ENCODE results near the gene TRPC1. TPM values are rescaled to one million over a fixed set of nuclear protein-coding genes. Genes with fewer than 3 reads are reported as not detected.

The TRPC1 gene
- total RNA-seq, 1 experiment from 2014 or later: 18.6 TPM

DNA sequence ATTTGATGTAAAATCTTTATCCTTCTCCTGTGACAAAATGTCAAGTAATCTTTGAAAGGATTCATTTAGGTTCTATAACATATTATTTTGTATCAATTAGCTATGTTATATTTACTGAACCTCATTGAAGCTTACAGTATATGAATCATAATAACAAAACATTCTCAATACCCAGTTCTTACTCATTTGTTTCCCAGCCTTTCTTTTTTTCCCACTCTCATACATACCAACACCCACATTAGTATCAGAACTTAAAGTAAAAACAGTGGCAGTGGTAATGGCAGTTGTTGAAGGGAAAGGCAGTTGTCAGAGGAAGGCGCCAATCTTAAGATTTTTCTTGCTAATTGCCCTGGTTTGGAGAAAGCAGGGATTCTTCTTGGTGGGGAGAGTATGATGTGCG is 33.2 kb upstream of the TRPC1 start:
- H3K27me3 Mint-ChIP-seq (ENCODE audit: low read depth): no peaks in the 10 kb centered on the region
- Histone ChIP-seq H4K5ac (ENCODE audit: insufficient read length, low read depth, low read length) (no peak overlapping the region), H3K4ac (ENCODE audit: low read depth, low read length) (no peak overlapping the region), H3K27ac (ENCODE audit: insufficient read length, low read depth, low read length) (no peak overlapping the region), H3K14ac (ENCODE audit: insufficient read depth, low read length) (no peak overlapping the region), H3K56ac (ENCODE audit: insufficient read length, low read depth, low read length) (no peak overlapping the region), H2BK12ac (ENCODE audit: insufficient read length, low read depth, low read length) (no peak overlapping the region), H4K8ac (replicated peaks; ENCODE audit: insufficient read length, low read depth, low read length) (no peak overlapping the region), H2BK15ac (ENCODE audit: low read depth, low read length) (no peak overlapping the region), H2BK20ac (ENCODE audit: low read depth, low read length, poor library complexity, severe bottlenecking) (no peak overlapping the region), H4K91ac (ENCODE audit: insufficient read length, low read depth, low read length) (no peak overlapping the region), H3K23ac (ENCODE audit: insufficient read length, low read depth, low read length) (no peak overlapping the region), H2AFZ (ENCODE audit: low read length) (no peak overlapping the region), H2BK120ac (ENCODE audit: low read depth, low read length, poor library complexity, severe bottlenecking) (no peak overlapping the region), H2BK5ac (ENCODE audit: insufficient read length, low read length) (no peak overlapping the region), H3K9me3 (ENCODE audit: control insufficient read depth, low read depth, low read length) (no peaks in the 10 kb centered on the region), H3K4me2 (ENCODE audit: insufficient read depth, insufficient read length, low read length) (no peak overlapping the region), H3T11ph (ENCODE audit: low read length) (no peak overlapping the region), H2AK5ac (ENCODE audit: insufficient read length, low read length) (no peak overlapping the region), H3K27me3 (ENCODE audit: insufficient read depth, low read length) (no peaks in the 10 kb centered on the region), H3K79me2 (ENCODE audit: insufficient read depth, low read length) (no peaks in the 10 kb centered on the region), H3K18ac (ENCODE audit: insufficient read length, low read depth, low read length) (no peak overlapping the region), H4K20me1 (ENCODE audit: control insufficient read depth, insufficient read depth, insufficient read length) (no peaks in the 10 kb centered on the region), H3K9ac (ENCODE audit: extremely low read depth, insufficient read length, low read length) (no peak overlapping the region), H3K23me2 (ENCODE audit: insufficient read length, low read depth, low read length, poor library complexity, severe bottlenecking) (no peaks in the 10 kb centered on the region), H3K4me1 (ENCODE audit: insufficient read depth, low read length) (no peaks in the 10 kb centered on the region), H3K79me1 (ENCODE audit: insufficient read depth, low read depth, low read length, poor library complexity, severe bottlenecking) (no peaks in the 10 kb centered on the region)
- WGBS (ENCODE audit: extremely low coverage, insufficient read length, low lambda C conversion rate): no CpG with 5 or more reads among the region's 2 CpGs
- H3K27ac Mint-ChIP-seq: no peak overlapping the region; a peak in 1 of 7 replicates
- H3K4me3 Mint-ChIP-seq: no peak overlapping the region
- TF ChIP-seq CTCF (conservative IDR thresholded peaks at IDR 0.05): no peak
- H3K4me1 Mint-ChIP-seq: no peaks in the 10 kb centered on the region
- H3K36me3 Mint-ChIP-seq (ENCODE audit: insufficient read depth in 1 of 3, low read depth in 3 of 3): peaks cover 0 to 5% (median 2%) of the 10 kb centered on the region in 3 experiments; a peak in 4 of 7 replicates
- no peaks in the 10 kb centered on the region for H3K9me3 Mint-ChIP-seq
- no peak for DNase-seq
